Muscle layer of duodenum (tissue), 2 donors: ENCODE data around the gene AIFM3.
"Not testable (repeated sequence)": the region's sequence is repeated elsewhere in the genome, so short reads cannot be mapped to it uniquely, and the experiment has no call there.

ENCODE experiments used
- H3K27ac ChIP-seq: one replicate; pipeline ENCODE4 v1.7.0; 2013; ENCODE audit warnings: mild to moderate bottlenecking, low read length
- H3K27me3 ChIP-seq: one replicate; pipeline ENCODE4 v1.7.0; 2013; ENCODE audit warnings: low read depth, mild to moderate bottlenecking, control low read depth, low read length
- H3K36me3 ChIP-seq, 2 donors: one replicate each; pipeline ENCODE4 v1.7.0; 2013; ENCODE audit warnings: low read length in 2 of 2, control low read depth in 1 of 2, mild to moderate bottlenecking in 1 of 2; ENCODE audit not compliant: insufficient read depth in 2 of 2, control insufficient read depth in 1 of 2
- H3K4me1 ChIP-seq, 2 donors: one replicate each; pipeline ENCODE4 v1.7.0; 2013; ENCODE audit warnings: low read length in 2 of 2, mild to moderate bottlenecking in 2 of 2, control low read depth in 1 of 2, moderate library complexity in 1 of 2; ENCODE audit not compliant: insufficient read depth in 2 of 2, control insufficient read depth in 1 of 2
- H3K4me3 ChIP-seq, 2 donors: one replicate each; pipeline ENCODE4 v1.7.0; 2013; ENCODE audit warnings: low read length in 2 of 2, low read depth in 1 of 2, mild to moderate bottlenecking in 1 of 2
- H3K9me3 ChIP-seq, 2 donors: one replicate each; pipeline ENCODE4 v1.7.0; 2013; ENCODE audit warnings: low read length in 2 of 2, control low read depth in 1 of 2, mild to moderate bottlenecking in 1 of 2; ENCODE audit not compliant: control insufficient read depth in 1 of 2
- donor health status: healthy.

AIFM3 gene

DNA sequence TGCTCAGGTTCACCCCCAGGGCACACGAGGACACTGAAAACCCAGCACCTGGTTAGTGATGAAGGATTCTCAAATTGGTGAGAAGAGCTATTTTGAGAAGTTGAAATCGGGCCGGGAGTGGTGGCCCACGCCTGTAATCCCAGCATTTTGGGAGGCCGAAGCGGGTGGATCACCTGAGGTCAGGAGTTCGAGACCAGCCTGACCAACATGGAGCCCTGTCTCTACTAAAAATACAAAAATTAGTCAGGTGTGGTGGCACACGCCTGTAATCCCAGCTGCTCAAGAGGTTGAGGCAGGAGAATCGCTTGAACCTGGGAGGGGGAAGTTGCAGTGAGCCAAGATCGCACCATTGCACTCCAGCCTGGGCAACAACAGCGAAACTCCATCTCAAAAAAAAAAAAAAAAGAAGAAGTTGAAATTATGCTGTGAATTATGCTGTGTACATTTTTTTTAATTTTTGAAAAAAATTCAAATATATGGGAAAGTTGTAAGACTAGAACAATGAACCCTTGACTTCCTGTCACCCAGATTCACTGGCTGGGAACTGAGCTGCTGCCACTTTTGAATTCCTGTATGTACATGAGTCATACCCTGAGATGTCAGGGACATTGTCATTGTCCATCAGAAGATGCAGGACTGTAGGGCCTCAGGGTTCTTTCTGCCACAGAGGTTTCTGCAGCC, 5.1 kb downstream of the AIFM3 start:
- not testable (repeated sequence) for H3K27ac ChIP-seq, H3K9me3 ChIP-seq, H3K4me3 ChIP-seq, H3K4me1 ChIP-seq, H3K36me3 ChIP-seq, H3K27me3 ChIP-seq

DNA sequence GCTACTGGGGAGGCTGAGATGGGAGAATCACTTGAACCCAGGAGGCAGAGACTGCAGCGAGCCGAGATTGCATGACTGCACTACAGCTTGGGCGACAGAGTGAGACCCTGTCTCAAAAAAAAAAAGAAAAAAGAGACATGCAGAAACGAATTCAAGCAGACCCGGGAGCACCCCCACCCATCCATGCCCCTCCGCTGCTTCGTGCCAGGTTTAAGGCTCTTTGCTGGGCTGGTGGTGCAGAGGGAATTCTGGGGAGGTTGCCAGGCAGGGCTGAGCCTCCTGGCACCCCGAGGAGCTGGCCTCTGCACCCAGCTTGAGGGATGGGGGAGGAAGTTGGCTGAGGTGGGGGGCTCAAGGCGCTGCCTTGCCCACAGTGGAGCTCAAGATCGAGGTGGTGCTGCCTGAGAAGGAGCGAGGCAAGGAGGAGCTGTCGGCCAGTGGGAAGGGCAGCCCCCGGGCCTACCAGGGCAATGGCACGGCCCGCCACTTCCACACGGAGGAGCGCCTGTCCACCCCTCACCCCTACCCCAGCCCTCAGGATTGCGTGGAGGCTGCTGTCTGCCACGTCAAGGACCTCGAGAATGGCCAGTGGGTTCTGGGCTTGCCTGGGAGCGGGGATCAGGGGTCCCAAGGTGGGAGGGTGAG, 6.0 kb downstream of the AIFM3 start:
- Histone ChIP-seq H3K27me3 (no peaks in the 10 kb centered on the region), H3K9me3 (no peaks in the 10 kb centered on the region), H3K4me1 (no peaks in the 10 kb centered on the region), H3K27ac (no peak overlapping the region), H3K4me3 (no peak overlapping the region), H3K36me3 (no peaks in the 10 kb centered on the region)

DNA sequence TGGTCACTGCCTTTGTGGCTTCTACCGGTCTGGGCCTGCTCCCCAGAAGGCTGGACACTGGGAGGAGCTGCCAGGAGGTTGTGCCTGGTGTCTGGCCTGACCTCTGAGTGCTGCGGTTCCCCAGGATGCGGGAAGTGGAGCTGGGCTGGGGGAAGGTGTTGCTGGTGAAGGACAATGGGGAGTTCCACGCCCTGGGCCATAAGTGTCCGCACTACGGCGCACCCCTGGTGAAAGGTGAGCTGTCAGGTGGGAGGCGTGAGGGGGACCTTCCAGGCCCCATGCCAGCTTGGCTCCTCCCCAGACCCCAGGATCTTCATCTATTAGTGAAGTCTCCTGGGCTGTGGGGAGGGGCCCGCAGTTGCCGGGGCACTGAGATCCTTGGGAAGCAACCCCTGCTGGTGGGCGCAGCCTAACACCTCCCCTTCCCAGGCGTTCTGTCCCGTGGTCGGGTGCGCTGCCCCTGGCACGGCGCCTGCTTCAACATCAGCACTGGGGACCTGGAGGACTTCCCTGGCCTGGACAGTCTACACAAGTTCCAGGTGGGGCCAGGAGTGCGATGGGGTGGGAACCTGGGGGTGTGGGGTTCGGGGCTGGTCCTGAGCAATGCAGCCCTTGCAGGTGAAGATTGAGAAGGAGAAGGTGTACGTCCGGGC, 6.7 kb downstream of the AIFM3 start:
- no peaks in the 10 kb centered on the region for H3K4me1 ChIP-seq
- H3K9me3 ChIP-seq, result no peaks in the 10 kb centered on the region
- no peak overlapping the region for H3K27ac ChIP-seq
- no peak overlapping the region for H3K4me3 ChIP-seq
- H3K27me3 ChIP-seq, result no peaks in the 10 kb centered on the region
- no peaks in the 10 kb centered on the region for H3K36me3 ChIP-seq

DNA sequence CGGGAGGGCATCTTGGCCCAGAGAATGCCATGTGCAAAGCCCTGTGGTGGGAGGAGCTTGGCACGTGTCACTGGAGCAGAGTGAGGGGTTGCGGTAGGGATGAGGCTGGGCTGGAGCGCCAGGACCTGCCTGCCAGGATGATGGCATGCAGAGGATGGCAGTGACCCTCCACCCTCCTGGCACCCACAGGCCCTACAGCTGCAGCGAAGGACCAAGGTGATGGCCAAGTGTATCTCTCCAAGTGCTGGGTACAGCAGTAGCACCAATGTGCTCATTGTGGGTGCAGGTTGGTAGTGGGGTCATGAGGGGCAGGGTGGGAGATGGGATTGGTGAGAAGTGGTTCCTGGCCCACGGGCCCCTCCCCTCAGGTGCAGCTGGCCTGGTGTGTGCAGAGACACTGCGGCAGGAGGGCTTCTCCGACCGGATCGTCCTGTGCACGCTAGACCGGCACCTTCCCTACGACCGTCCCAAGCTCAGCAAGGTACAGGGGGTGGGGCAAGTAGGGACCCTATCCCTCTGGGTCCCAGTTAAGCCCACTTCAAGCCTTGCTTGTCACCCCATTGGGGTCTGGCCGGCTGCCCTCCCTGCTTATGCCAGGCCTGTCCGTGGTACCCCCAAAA, 7.4 kb downstream of the AIFM3 start:
- no peaks in the 10 kb centered on the region for H3K9me3 ChIP-seq
- no peak overlapping the region for H3K27ac ChIP-seq
- H3K27me3 ChIP-seq, result no peaks in the 10 kb centered on the region
- no peak overlapping the region for H3K4me3 ChIP-seq
- H3K4me1 ChIP-seq, result no peaks in the 10 kb centered on the region
- H3K36me3 ChIP-seq, result no peaks in the 10 kb centered on the region

DNA sequence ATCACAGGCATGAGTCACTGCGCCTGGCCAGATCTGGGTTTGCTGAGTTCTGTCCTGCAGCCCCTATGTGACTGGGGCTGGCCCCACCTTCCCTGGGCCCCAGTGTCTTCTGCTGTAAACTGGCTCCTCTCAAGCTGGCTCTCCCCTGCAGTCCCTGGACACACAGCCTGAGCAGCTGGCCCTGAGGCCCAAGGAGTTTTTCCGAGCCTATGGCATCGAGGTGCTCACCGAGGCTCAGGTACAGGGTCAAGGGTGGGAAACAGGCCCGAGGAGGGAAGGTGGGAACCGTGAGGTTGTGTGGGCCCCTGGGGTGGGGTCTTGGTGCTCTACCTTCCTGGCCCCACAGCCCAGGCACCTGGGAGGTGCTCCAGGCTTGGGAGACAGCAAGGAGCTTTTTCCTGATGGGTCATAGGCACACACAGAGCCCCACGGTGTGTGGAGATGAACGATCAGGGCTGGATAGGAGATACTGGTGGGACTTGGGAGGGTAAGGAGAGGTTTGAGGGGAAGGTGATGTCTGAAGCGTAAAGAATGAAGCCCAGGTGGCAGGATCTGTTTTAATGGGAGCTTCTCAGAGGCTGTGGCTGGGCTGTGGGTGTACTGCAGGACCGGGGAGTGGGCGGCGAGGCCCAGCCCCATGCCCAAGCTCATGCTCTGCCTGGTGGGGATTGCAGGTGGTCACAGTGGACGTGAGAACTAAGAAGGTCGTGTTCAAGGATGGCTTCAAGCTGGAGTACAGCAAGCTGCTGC, 8.7 kb downstream of the AIFM3 start:
- no peaks in the 10 kb centered on the region for H3K27me3 ChIP-seq
- no peak overlapping the region for H3K27ac ChIP-seq
- peaks cover 0 to 7% of the 10 kb centered on the region in 2 donors for H3K4me1 ChIP-seq
- no peaks in the 10 kb centered on the region for H3K9me3 ChIP-seq
- no peak overlapping the region for H3K4me3 ChIP-seq
- H3K36me3 ChIP-seq, result no peaks in the 10 kb centered on the region

DNA sequence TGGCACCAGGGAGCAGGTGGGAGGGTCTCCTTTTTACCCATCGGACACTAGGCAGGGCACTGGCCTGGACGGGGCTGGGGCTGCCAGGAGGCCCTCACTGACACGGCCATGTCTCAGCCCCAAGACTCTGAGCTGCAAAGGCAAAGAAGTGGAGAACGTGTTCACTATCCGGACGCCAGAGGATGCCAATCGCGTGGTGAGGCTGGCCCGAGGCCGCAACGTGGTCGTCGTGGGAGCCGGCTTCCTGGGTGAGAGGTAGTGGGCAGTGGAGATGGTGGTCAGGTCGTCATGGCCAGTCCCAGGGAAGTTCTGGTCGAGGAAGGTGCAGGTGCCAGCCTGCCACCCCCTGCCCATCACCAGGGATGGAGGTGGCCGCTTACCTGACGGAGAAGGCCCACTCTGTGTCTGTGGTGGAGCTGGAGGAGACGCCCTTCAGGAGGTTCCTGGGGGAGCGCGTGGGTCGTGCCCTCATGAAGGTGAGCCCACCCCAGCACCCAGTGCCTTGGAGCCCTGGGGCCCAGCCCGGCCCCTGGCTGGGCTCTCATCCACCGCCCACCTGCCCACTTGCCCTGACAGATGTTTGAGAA, 9.3 kb downstream of the AIFM3 start:
- no peak overlapping the region for H3K4me3 ChIP-seq
- H3K27ac ChIP-seq, result no peak overlapping the region
- peaks cover 0 to 14% of the 10 kb centered on the region in 2 donors for H3K4me1 ChIP-seq
- H3K27me3 ChIP-seq, result no peaks in the 10 kb centered on the region
- no peaks in the 10 kb centered on the region for H3K36me3 ChIP-seq
- no peaks in the 10 kb centered on the region for H3K9me3 ChIP-seq

DNA sequence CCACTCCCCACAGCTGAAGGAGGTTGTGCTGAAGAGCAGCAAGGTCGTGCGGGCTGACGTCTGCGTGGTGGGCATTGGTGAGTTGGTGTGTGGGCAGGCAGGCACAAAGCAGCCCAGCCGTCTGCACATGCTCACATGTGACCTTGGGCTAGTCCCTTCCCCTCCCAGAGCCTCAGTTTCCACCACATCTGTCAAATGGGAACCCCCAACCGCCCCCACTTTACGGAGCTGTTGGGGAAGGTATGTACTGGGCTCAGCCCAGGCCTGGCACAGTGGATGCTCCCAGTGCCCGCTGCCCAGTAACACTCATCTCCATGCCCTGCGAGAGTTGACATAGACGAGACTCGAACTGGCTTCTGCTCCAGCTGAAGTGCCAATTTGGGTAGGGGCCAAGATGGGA, 10.0 kb downstream of the AIFM3 start:
- Histone ChIP-seq H3K4me3 (no peak overlapping the region), H3K36me3 (no peaks in the 10 kb centered on the region), H3K27ac (no peak overlapping the region), H3K27me3 (no peaks in the 10 kb centered on the region), H3K4me1 (peaks cover 0 to 16% of the 10 kb centered on the region in 2 donors), H3K9me3 (no peaks in the 10 kb centered on the region)

DNA sequence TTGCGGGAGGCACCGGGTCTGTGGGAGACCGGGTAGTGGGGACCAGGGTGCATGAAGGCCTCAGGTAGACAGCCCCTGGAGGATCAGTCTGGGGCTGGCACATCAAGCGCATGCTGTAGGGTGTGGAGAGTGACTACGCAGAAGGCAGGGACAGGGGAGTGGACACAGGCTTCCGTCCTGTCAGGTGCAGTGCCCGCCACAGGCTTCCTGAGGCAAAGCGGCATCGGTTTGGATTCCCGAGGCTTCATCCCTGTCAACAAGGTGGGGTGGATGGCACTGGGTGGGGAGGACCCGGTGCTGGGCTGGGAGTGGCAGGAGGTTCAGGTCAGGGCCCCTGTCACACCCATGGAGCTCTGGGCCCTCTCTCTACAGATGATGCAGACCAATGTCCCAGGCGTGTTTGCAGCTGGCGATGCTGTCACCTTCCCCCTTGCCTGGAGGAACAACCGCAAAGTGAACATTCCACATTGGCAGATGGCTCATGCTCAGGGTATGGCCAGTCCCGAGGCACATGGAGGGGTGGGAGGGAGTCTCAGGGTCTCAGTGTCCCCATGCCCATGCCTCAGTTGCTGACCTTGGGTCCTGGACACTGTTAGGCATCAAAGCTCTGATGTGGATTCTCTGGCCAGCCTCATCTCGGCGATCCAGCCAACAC, 10.6 kb downstream of the AIFM3 start:
- no peaks in the 10 kb centered on the region for H3K9me3 ChIP-seq
- no peak overlapping the region for H3K4me3 ChIP-seq
- no peaks in the 10 kb centered on the region for H3K36me3 ChIP-seq
- H3K4me1 ChIP-seq, result peaks cover 1 to 16% of the 10 kb centered on the region in 2 donors
- H3K27me3 ChIP-seq, result no peaks in the 10 kb centered on the region
- H3K27ac ChIP-seq, result no peak overlapping the region

DNA sequence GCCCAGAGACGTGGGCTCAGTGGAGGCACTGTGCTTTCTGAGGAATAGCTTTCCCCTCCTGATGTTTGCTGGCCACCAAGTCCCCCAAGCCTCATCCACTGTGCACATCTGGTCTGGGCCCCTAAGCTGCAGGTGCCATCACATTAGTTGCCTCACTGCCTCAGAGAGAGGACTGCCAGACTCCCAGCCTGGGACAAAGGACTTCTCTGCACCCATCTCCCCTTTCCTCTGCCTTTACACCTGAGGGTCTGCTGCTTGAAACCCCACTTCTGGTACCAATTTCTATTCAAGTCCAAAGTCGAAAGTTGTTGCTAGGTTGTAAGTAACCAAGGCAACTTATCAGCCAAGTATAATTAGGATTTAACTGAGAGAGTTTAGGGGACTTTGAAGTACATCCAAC, 11.4 kb downstream of the AIFM3 start:
- H3K36me3 ChIP-seq, result no peaks in the 10 kb centered on the region
- H3K4me3 ChIP-seq, result peak overlapping the region in 1 of 2 donors; percentile 21
- H3K27me3 ChIP-seq, result no peaks in the 10 kb centered on the region
- peaks cover 8 to 22% of the 10 kb centered on the region in 2 donors for H3K4me1 ChIP-seq
- no peaks in the 10 kb centered on the region for H3K9me3 ChIP-seq
- H3K27ac ChIP-seq, result no peak overlapping the region

DNA sequence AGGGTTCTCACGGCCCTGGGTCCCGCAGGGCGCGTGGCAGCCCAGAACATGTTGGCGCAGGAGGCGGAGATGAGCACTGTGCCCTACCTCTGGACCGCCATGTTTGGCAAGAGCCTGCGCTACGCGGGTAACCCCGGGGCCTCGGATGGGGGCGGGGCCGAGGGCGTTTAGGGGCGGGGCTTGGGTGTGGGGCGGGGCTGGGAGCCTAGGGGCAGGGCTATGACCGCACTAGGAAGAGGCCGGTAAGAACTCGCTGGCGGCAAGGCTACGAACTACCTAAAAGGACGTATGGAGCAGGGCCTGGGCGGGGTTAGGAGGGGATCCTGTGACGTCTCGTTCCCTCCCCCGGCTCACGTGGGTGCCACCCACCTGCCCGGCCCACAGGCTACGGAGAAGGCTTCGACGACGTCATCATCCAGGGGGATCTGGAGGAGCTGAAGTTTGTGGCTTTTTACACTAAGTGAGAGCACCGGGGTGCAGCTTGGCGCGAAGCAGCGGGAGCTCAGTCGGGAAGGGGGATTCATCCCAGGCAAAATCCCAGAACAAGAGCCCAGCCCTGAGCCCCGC, 12.3 kb downstream of the AIFM3 start:
- no peaks in the 10 kb centered on the region for H3K27me3 ChIP-seq
- peaks cover 0 to 5% of the 10 kb centered on the region in 2 donors for H3K36me3 ChIP-seq
- no peak overlapping the region for H3K27ac ChIP-seq
- H3K9me3 ChIP-seq, result no peaks in the 10 kb centered on the region
- peak overlapping the region; percentile 21 to 52 for H3K4me3 ChIP-seq
- peaks cover 8 to 30% of the 10 kb centered on the region in 2 donors for H3K4me1 ChIP-seq
